Neural progenitor cell (in vitro differentiated cells): ENCODE measurements around the gene CRTC3.
A peak's percentile ranks its signal among the peaks of the same experiment; 100 is the strongest.

Source experiments
- EZH2 ChIP-seq: fragments of 200-600 bp; sonication (generic); IDR thresholded peaks from 2 replicates; pipeline ENCODE4 v1.6.1; 2017; ENCODE audit warnings: antibody characterized with exemption, mild to moderate bottlenecking, moderate library complexity
- TF ChIP-seq, protein P1 (sequence below): fragments of 200-600 bp; sonication (generic); IDR thresholded peaks from 2 replicates; pipeline ENCODE4 v1.5.1; 2017; ENCODE audit warnings: antibody characterized with exemption, mild to moderate bottlenecking

DNA sequence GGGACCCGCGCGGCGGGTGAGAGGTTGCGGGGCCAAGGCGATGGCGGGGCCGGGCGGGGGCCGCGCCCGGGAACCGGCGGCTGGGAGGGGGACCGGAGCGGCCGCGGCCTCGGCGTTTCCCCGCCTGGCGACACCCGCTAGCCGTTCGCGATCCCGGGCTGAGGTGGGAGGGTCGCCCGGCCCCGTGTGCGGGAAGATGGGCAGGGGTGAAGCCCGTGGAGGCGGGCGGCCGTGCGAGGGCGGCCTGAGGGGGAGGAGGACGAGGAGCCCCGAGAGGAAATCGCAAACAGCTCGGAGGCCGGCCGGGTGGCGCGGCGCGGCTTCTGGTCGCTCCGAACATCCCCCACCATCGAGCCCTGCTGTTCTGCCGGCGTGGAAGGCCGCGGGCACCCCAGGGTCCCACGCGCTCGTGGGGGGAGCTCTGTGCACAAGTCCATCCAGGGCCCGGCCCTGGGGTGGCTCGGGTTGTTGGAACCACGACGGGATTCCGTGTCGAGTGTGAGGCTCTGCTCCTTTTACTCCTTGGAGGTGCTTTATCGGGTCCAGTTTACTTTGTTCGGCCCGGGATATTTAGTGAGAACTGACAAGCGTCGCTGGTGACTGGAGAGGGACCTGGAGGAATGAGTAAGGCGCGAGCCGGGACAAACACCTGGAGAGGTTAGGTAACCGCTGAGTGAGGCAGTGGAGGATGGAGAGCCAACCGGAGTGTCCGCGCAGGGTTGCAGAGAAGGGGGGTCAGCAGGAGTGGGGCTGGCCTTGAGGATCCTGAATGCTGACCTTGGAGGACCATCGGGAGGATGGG lies 728 bp downstream of the CRTC3 start:
- TF ChIP-seq, protein P1, sequence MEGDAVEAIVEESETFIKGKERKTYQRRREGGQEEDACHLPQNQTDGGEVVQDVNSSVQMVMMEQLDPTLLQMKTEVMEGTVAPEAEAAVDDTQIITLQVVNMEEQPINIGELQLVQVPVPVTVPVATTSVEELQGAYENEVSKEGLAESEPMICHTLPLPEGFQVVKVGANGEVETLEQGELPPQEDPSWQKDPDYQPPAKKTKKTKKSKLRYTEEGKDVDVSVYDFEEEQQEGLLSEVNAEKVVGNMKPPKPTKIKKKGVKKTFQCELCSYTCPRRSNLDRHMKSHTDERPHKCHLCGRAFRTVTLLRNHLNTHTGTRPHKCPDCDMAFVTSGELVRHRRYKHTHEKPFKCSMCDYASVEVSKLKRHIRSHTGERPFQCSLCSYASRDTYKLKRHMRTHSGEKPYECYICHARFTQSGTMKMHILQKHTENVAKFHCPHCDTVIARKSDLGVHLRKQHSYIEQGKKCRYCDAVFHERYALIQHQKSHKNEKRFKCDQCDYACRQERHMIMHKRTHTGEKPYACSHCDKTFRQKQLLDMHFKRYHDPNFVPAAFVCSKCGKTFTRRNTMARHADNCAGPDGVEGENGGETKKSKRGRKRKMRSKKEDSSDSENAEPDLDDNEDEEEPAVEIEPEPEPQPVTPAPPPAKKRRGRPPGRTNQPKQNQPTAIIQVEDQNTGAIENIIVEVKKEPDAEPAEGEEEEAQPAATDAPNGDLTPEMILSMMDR = no peak
- TF ChIP-seq EZH2 = peak; percentile 76
